ELR (cell line): Measurements from ENCODE around the gene E2F3.
A peak's percentile ranks its signal among the peaks of the same experiment; 100 is the strongest.
"Not testable (repeated sequence)": the region's sequence is repeated elsewhere in the genome, so short reads cannot be mapped to it uniquely, and the experiment has no call there.

Experiments used
- DNase-seq: peaks from one replicate; pipeline ENCODE4 v3.0.0-alpha.2; 2015; ENCODE audit warnings: low read depth

E2F3 gene

DNA sequence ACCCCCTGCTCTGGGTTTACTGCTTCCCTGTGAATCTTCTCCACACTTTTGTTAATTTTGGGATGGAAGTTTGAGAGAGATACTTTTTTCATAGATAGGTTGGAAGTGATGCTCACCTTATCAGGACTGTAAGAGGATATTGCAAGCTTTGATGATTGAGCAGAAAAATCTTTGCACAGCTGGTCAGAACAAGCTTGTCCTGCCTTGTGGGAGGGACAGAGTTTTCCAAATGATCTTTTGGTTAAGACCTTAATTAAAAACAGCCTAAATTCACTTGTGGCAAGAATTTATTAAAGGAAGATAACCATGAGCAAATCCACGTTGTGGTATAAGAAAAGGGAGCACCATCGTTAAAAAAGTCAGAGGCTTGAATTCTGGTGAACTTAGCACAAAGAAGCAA, 32.2 kb downstream of the E2F3 start:
- DNase-seq = no peak

DNA sequence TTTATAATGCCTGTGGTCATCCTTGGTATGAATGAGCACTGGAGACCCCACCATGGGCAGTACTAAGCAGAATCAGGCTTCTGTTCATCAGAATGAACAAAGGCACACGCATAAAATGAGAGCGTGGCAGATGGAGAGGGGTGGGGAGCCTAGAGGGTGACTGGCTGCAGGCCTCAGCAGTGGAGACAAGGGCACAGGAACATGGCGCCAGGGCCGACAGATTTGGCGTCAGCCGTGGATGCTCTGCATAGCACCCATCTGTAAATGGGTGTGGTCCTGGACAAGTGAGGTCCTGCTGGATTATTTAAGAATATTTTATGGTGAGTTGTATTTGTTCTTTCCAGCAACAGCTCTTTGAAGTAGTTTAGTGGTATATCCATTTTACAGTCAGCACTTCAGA, 33.1 kb downstream of the E2F3 start:
- no peak for DNase-seq

DNA sequence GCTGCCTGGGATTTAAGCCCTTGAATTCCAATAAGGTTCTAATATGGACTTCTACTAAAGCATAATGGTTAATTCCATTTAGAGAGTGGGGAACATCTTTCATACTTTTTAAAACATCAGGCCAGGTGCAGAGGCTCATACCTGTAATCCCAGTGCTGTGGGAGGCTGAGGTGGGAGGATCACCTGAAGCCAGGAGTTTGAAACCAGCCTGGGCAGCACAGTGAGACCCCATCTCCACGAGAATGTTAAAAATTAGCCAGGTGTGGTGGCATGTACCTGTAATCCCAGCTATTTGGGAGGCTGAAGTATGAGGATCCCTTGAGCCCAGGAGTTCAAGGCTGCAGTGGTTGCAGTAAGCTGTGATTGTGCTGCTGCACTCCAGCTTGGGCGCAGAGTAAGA, 35.0 kb downstream of the E2F3 start:
- no peak for DNase-seq

DNA sequence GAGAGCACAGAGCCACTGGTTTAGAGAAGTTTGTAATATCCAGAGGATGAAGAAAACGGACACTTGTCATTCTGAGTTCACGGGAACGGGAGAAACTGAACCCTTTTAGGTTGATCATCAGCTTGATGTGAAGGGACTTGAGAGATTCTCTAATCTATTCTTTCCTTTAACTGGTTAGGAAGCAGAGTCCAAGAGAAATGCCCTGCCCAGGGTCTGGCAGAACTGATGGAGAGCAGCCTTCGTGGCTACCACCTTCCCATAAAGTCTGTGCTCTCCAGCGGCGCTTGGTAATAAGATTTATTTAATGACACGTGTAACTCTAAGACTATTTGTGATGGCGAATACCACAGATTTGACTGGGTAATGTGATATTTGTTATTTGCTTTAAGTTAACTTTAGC, 36.0 kb downstream of the E2F3 start:
- no peak for DNase-seq

DNA sequence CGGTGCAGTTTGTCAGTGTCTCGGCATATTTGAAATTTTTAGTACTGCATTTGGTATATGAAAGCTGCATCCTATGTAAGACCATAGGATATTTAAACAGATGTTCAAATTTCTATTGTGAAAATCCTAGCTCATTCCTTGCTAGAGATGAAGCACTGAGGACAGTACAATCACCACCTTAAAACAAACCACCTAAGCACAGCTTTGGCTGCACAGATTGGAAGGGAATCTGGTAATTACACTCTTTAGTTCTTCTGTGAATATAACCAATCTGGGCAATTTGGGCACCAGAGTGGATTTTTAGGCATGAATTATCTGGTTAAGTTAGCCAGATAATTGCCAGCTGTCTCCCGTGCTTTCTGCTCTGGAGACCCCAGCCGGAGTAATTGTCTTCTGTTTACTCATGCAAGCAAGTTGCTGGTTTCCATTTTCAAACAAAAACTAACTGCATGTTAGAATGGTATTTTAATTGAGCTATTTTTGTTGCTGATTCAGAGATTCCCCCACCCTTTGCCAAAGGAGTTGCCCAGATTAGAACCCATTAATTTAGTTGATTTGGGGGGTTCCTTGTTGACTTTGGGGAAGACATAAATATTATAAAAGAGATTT, 36.9 kb downstream of the E2F3 start:
- DNase-seq = no peak

DNA sequence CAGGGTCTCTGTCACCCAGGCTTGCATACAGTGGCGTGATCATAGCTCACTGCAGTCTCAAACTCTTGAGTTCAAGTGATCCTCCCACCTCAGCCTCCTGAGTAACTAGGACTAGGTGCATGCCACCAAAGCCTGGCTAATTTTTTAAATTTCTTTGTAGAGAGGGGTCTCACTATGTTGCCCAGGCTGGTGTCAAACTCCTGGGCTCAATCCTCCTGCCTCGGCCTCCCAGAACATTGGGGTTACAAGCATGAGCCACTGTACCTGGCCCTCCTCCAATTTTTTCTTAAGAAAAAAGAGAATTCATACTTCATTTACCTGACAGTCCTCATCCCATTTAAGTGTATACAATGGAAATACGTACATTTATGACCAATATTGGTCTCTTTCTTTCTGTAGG, 37.9 kb downstream of the E2F3 start:
- no peak for DNase-seq

DNA sequence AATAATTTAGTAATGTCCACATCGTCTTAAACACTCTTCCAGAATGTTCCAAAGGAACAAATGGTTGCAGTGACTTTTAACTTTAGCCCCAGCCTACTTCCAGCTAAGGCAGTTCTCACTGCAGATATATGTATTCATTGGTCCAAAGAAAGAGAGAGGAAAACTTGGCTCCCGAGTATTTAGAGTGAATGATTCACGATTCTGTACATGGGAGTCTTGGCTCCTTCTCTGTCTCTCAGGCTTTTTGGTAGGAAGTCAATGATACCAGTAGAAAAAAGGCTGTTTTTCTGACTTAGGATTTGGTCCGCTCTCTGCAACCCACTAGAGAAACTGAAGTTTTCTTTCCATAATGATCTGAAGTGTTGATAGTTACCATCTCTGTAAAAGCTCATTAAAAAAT, 38.6 kb downstream of the E2F3 start:
- DNase-seq = no peak

DNA sequence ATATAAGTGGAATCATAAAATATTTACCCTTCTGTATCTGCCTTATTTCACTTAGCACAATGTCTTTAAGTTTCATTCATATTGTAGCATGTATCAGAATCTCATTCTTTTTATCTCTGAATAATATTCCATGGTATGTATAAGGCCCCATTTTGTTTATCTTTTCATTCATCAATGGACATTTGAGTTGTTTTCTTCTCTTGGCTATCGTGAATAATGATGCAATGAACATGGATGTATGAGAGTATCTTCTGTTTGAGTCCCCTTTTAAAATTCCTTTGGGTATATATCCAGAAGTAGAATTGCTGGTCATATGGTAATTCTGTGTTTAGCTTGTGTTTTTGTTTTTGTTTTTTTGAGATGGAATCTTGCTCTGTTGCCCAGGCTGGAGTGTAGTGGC, 39.6 kb downstream of the E2F3 start:
- DNase-seq = no peak

DNA sequence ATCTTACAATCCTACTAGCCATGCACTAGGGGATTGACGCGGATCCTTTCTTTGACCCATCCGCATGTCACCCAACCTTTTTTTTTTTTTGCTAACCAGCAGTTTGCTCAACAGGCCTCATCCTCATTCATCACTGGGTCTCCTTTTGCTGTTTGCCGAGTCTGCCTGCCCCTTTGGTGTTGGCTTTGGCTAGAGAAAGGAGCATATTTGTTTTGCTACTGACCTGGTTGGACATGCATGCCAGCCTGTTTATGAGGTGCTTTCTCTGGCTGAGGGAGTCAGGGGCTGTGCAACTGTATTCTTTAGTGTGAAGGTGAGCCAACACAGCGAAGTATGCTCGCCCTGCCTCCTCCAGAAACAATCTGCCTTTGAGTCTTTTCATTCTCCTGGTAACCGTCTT, 40.2 kb downstream of the E2F3 start:
- no peak for DNase-seq

DNA sequence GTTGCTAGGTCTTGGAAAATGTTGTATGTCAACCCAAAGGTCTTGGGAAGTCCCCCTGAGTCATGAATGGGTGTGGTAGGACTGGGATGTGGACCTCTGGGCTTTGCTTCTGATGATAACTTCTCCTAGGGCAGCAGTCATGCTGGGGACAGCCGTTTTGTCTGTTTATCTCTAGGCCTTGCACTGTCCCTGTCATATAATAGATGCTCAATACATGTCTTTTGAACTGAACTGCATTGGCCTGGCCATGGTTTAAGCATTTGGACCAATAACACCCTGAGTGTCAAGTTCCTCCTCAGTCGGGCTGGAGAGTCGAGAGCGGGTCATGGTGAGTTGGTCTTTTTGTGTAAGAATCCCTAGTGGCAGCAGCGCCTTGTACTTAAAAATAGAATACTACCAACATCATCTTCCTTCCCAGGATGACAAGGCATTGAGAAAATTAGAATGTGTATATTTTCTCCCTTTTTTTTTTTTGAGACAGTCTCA, 43.1 kb downstream of the E2F3 start:
- peak; percentile 50 for DNase-seq

DNA sequence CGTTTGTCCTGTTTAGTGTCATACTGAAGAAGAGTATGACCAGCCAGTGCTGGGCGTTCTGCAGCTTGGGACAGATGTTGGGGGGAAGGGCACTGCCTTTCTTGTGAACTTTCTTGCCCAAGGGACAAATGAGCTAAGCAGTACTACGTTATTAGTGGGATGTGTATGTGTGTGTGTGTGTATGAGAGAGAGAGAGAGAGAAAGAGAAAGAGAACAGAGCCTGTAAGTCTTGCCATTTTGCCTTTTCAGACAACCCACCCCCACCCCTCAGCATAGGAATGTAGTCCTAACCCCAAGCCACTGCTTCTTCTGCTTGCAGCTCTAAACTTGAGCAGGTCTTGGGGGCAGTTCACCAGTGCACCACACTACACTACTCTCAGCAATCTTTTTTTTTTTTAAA, 45.5 kb downstream of the E2F3 start:
- DNase-seq = no peak

DNA sequence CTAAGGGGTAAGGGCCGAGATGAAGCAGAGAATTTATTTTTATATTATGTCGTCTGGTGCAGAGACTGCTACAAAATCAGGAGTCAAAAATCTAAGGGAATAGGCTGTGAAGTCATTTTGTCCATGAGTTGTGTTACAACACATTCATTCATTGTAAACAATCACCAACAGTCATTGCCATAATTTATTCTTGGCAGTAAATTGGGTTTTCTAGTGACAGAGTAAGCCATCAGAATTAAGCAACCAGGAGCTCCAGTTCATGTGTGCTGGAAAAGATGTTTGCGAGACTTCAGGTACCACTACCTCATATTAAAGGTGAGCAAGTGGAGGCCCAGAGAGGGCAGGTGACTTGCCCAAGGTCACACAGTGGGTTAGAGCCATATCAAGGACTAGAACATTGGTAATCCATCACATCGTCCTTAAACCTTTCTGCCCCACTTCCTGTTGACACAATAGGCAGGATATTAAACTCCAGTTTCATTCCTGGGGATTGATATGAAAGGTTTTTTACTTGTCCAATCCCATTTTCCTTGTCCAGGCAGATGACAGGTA, 46.0 kb downstream of the E2F3 start:
- DNase-seq = peak; percentile 17

DNA sequence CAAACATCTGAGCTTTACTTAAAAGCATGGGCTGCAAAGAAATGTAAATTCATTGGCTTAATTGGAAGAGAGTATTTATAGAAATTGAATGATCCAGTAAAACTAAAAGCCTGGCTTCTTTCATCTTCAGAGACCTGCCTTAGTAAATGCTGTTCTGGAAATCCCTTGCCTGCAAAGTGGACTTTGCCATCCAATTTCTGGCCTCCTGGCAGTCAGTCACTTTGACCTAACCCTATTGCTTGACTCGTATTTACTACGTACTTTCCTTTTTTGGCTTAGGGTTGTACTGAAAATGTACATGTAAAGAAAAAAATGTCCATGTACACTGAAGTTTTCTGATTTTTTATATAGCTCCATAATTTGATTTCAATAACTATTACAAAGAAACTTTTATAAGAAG, 47.1 kb downstream of the E2F3 start:
- no peak for DNase-seq

DNA sequence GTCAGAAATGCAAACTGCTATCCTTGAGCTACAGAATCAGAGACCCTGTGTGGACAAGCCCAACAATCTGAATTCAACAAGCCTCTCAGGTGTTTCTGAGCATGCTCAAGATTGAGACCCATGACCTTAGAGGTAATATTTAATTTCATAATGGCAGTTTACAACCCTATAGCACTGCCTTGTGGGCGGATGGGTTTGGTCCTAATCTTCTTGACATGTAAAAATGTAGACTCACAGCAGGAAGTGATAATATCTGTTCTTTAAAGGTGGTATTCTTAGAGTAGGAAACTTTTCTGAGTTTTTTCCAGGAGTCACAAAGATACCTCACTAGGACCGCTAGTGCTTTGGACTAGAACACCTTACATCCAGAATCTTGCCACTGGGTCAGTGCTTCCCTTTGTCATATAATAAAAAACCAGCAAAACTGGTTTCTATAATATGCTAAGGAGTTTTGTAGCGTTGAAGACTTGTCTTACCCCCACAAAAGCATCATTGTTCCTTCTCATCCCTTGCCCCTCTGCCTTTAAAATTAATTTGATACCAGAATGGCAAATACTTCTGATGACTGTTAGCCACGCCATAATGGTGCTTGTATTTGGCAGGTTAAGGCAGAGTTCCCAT, 52.6 kb downstream of the E2F3 start:
- no peak for DNase-seq

DNA sequence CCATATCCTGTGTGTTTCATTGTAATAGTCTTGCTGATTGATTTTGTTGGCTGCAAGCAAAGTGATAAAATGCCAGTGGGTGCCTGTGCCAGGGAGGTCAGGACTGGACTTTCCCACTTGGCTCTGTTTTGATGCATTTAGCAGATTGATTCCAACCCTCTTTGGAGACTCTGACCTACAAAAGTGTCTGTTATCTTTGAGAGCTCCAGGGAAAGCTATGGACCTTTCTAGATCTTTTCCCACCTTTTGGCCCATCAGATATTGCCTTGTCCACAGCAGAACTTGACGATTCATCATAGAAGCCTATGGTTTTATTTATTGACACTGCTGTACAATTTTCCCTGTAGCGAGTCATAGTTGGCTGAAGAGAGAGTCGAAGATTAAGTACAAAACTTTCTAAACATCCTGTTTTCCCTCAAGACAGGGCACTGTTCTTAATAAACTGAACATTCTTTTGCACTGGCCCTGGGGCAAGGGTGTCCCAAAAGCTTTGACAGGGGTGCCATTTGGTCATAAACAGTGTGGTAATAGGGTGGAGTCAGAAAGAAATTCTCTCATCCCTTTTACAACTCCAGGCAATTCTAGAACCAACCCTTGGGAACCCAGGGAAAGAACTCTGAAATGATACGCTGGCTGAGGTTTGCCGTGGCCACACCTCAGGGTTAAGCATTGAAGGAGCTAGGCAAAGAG, 53.7 kb downstream of the E2F3 start:
- DNase-seq = peak; percentile 67

DNA sequence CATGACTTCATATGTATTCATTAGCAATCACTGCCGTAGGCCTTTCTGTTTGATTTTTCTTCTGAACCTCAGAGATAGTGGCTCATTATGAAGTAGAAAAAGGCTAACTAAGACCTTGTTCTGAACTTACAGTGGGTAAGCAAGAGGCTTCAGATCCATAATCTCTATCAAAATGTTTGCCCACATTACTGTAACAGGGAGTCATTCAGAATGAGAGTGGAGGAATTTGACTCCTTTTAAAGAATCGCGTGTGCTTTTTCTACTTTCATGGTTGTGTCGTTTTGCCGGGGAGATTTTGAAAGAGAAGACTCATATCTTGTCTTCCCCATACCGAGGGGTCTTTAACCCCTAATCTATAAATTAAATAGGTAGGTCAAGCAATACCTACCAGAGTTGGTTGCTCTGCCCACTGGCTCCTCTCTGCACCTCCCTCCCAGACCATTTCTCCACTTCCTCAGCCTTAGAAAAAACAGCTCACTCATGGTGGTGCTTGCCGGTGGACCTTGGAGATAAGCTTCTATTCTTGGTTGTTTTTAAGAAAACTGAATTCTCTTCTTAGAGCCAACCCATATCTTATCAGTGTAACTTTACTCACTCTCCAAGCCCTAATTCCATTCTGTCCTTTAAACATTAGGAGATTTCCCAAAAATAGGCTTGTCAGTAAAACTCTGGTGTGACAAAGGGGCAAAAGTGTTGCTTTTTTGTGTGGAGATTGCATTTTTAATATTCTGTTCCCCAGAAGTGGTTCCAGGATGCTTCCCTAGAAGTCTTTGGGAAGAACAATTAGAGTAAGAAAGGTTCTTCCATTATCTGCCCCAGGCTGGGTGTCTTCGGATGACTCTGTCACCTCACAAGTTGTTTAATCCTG, 56.6 kb downstream of the E2F3 start:
- no peak for DNase-seq

DNA sequence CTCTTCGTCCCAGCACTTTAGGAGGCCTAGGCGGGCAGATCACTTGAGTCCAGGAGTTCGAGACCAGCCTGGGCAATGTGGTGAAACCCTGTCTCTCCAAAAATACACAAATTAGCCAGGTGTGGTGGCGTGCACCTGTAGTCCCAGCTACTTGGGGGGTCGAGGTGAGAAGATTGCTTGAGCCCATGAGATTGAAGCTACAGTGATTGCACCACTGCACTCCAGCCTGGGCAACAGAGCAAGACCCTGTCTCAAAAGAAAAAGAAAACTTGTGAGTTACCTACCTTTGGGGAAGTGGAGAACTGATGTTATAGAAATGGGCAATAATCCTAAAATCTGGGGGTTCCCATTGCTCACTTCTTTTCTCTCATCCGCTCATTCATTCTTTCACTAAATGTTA, 58.0 kb downstream of the E2F3 start:
- DNase-seq = no peak

DNA sequence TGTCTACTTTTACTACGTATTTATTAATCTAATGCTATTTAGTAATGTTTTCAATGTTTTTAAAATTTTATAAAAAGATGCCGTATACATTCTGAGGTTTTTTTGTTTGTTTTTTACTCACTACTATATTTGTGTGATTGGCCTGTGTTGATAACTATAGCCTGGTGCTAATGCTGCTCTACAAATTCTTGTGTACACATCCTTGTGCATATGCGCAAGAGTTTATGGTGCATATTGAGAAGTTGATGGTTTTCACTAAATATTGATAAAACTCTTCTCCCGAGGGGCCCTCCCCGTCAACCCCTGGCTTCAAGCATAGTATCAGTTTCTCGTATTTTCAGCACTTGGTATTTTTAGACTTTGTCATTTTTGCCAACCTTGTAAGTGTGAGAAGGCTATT, 59.9 kb downstream of the E2F3 start:
- no peak for DNase-seq

DNA sequence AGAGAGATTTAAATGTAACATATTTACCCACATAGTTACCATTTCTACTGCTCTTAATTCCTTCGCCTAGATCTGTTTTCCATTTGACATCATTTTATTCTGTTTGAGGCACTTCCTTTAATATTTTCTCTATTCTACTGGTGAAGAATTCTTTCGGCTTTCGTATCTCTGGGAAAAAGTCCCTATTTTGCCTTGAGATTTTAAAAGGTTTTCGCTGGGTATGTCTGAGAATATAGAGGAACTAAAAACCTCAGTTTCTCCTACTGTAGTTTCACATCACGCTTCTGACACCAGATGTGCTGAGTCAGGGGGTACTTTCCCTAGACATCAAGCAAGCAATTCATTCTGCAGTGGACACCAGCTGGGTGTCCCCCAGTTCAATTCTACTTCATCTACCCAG, 61.7 kb downstream of the E2F3 start:
- no peak for DNase-seq

DNA sequence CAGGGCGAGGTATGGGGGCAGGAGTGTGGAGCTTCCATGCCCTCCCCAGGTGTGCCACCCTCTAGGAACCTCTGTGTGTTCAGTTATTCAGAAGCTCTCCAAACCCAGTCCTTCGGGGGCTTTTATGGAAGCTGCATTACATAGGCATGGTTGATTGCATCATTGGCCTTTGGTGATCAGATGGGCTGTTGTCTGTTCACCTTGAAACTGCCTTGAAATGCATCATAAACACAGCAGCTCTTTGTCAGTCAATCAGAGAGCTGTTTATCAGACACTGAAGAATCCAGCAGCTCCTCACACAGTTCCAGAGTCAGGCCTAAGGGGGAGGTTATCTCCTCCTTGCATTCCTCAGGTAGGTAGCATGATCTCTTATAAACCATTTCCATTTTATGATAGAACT, 62.4 kb downstream of the E2F3 start:
- DNase-seq = no peak

DNA sequence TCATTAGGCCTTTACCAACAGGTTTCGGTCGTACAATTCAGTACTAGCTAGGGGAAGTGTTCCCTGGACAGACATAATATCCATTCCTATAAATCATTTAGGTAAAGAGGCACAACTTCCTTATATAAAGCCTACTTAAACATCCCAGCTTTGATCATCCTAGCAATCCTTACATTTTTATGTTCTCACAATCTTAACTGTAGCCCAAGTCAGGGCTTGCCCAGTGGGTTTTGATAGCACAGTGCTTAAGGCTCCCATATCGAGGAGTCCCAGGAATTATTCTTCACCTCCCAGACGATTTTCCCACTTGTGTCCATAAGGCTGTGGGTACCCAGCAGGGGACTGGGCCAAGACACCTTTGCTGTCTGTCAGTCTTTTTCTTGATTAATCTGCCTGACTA, 63.2 kb downstream of the E2F3 start:
- no peak for DNase-seq

DNA sequence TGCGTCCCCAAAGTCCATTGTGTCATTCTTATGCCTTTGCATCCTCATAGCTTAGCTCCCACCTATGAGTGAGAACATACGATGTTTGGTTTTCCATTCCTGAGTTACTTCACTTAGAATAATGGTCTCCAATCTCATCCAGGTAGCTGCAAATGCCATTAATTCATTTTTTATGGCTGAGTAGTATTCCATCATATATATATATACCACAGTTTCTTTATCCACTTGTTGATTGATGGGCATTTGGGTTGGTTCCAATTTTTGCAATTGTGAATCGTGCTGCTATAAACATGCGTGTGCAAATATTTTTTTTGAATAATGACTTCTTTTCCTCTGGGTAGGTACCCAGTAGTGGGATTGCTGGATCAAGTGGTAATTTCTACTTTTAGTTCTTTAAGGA, 63.9 kb downstream of the E2F3 start:
- not testable (repeated sequence) for DNase-seq
